Fibroblast of pulmonary artery (primary cell): Measurements from ENCODE around the gene NEB.
"Not testable (repeated sequence)": the region's sequence is repeated elsewhere in the genome, so short reads cannot be mapped to it uniquely, and the experiment has no call there.

Experiments used
- DNase-seq: peaks from one replicate; pipeline ENCODE4 v3.0.0-alpha.2; 2010; ENCODE audit warnings: low read depth
- H3K4me3 ChIP-seq: replicated peaks from 2 replicates; pipeline ENCODE4 v1.5.1; 2011; ENCODE audit warnings: low read depth, mild to moderate bottlenecking, control low read depth, low read length, moderate library complexity
- CTCF ChIP-seq: IDR thresholded peaks from 2 replicates; pipeline ENCODE4 v1.5.1; 2011; ENCODE audit warnings: mild to moderate bottlenecking, control low read depth, low read length, inconsistent platforms; ENCODE audit errors: missing control alignments

Gene NEB

DNA sequence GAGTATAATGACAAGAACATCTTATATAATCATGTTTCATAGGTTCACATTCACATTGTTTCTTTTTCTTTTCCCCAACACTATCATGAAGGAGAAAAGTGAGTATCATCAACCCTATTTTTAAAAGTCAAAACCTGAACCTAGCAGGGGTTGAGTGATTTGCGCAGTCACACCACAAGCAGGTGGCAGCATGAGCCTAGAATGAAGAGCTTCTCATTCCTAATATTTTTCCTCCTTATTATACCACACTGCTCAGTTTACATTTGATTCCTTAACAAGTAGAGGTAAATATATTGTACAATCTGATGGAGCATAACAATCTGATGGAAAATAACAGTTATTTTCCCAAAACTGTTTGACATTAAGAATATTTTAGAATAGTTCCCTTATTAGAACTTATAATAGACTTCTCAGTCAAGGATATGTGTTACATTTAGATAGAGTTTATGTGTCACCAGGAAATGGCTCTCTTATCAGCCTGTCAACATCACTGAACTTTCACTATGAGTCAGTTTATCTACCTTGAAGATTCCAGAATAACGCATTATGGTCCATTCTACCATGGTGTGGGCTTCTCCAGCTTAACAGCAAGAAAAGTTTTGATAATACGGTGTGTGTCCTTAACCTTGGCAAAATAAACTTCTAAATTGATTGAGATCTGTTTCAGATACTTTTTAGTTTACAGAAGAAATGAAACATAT lies 119.5 kb downstream of the NEB start:
- no peak for TF ChIP-seq CTCF
- DNase-seq = no peak
- no peak overlapping the region for H3K4me3 ChIP-seq

GRCh38 chr2:151614159-151614558 lies 120.1 kb downstream of the NEB start:
- no peak overlapping the region for H3K4me3 ChIP-seq
- DNase-seq = no peak
- no peak for TF ChIP-seq CTCF

DNA sequence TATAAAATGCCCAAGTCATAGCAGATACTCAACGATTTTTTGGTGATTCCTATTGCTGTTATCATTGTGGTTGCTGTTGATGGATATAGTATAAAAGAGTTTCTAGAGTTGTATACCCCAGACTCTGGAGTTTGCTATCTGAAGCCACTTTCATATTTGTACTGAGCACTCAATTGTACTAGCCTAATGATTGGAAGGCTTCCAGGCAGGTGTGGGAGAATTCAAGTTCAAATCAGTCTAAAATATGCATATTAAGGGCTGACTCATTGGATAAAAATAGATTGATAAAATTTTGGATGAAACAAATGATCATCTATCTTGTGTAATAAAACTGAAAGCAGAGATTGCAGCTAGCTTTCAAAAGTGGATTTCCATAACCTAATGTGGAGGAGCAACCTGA lies 122.9 kb downstream of the NEB start:
- no peak for TF ChIP-seq CTCF
- no peak overlapping the region for H3K4me3 ChIP-seq

DNA sequence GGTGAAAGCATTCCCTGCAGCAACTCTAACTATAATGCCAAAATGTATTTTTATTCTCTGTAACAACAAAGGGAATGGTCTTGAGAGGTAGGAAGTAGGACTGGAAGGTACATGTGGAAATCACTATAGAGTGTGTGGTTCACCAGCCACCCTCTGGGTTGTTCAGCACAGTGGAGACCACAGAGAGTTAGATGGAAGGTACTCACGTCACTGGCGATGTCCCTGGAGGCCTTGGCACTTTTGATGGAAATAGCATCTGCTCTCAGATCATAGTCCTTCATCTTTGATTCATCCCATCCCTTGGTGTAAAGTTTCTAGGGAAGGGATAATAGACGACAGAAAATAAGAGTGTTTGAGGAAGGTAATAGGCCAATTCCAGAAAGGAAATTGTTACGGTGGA lies 124.0 kb downstream of the NEB start:
- TF ChIP-seq CTCF = no peak
- no peak overlapping the region for H3K4me3 ChIP-seq
- DNase-seq = no peak

More for the DNA sequence above, 122.9 kb downstream of the NEB start:
- no peak for DNase-seq

DNA sequence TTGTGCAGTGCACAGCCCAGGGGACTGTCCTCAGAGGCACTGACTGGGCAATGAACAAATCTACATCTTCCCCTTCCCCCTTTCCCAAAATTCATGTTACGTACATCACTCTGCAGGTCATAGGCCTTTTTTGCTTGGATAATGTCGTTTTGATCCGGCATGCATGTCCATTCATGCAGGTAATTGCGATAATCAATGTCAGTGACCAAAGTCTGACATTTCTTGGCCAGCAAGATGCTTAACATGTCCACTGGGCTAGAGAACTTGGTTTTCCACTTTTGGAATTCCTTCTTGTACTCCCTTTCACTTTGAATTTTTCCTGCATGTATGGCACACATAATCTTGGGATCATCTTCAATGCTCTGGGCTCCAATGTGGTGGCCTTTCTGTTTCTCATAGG lies 124.6 kb downstream of the NEB start:
- no peak for DNase-seq
- H3K4me3 ChIP-seq = no peak overlapping the region
- TF ChIP-seq CTCF = no peak

DNA sequence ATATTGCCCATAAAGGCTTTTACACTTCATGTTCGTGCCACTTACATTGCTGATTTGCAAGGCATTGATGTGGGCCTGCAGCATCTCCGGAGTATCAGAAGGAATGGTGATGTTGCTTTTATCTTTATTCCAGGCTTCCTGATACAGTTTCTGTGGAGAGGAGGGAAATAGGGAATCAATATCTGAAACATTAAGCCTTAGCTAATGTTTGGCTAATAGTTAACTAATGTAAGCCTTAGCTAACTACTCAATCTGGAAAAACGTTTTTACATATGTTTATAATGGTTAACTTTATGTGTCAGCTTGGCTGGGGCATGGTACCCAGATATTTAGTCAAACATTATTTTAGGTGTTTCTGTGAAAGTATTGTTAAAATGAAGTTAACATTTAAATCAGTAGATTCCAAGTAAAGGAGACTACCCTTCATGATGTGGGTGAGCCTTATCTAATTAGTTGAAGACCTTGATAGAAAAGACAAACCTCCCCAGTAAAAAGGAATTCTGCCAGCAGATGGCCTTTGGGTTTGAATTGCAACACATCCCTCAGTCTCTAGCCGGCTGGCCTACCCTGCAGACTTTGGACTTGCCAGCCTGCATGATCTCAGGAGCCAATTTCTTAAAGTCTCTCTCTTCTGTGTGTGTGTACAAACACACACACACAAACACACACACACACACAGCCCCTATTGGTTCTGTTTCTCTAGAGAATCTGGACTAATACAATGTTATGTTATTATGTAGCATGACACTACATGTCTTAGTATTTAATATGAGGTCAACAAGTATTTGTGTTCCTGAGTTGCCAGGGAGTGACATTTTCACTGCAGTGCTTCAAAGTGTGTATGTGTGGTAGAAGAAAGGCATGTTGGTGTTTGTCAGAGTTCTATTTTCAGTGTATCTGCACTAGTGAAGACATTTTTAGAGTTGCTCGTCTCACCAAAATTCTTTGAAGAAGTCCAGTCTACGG lies 126.5 kb downstream of the NEB start:
- H3K4me3 ChIP-seq = not testable (repeated sequence)

DNA sequence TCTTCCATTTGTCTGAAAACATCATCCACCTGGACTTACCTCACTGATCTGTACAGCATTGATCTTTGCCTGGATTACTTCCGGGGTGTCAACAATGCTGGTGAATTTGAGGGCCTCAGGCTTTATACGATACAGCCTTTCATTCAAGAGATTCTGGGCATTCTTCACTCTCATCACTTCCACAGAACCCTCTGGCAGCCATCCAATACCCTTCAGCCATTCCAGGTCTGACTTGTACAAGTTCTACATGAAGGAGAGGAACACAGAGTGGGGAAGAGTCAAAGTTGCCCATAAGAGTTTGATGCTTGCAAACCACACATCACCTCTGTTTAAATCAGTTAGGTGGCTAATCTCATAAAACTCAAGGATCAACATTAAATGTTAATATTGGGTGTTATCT lies 130.7 kb downstream of the NEB start:
- H3K4me3 ChIP-seq = not testable (repeated sequence)

More for the DNA sequence above, 126.5 kb downstream of the NEB start:
- not testable (repeated sequence) for DNase-seq

DNA sequence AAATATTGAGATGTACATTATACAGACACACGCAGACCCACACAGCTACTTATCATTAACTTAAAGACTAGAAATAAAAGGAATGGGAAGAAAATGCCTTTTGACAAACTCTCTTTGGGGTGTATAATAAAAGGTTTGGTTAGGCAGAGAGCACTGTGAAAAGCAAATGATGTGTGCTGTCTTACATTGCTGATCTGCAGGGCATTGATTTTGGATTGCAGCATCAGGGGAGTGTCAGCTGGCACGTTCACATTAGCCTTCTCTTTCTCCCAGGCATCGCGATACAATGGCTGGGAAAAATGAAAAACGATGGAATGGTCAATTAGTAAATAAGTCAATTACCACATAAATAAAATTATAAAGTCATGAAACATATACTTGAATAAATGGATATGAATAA lies 131.9 kb downstream of the NEB start:
- not testable (repeated sequence) for H3K4me3 ChIP-seq, DNase-seq

More for the DNA sequence above, 130.7 kb downstream of the NEB start:
- DNase-seq = not testable (repeated sequence)

DNA sequence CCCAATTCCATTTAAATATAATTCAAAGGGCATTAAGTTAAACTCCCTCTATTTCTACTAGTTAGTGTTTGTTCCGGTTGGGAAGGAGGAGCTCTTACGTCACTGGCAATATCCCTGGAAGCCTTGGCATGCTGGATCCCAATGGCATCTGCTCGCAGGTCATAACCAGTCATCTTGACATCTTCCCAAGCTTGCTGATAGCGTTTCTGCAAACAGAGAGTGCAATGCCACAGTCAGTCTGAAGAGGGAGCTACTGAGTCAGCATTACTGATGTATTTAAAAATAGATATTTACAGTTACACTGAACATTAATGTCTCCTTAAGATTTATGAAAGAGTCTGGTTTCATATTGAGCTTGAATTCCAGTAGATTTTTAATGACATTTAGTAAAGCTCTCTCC lies 132.5 kb downstream of the NEB start:
- not testable (repeated sequence) for DNase-seq, H3K4me3 ChIP-seq

DNA sequence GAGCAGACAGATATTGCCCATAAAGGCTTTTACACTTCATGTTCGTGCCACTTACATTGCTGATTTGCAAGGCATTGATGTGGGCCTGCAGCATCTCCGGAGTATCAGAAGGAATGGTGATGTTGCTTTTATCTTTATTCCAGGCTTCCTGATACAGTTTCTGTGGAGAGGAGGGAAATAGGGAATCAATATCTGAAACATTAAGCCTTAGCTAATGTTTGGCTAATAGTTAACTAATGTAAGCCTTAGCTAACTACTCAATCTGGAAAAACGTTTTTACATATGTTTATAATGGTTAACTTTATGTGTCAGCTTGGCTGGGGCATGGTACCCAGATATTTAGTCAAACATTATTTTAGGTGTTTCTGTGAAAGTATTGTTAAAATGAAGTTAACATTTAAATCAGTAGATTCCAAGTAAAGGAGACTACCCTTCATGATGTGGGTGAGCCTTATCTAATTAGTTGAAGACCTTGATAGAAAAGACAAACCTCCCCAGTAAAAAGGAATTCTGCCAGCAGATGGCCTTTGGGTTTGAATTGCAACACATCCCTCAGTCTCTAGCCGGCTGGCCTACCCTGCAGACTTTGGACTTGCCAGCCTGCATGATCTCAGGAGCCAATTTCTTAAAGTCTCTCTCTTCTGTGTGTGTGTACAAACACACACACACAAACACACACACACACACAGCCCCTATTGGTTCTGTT lies 137.2 kb downstream of the NEB start:
- not testable (repeated sequence) for DNase-seq, H3K4me3 ChIP-seq

- not testable (repeated sequence) for H3K4me3 ChIP-seq, DNase-seq
Observed at GRCh38 chr2:151591908-151592255, 142.4 kb downstream of the NEB start.
